B cell (primary cell): ENCODE data around the gene ZNF608. TPM values are rescaled to one million over a fixed set of nuclear protein-coding genes. Genes with fewer than 3 reads are reported as not detected.
A peak's percentile ranks its signal among the peaks of the same experiment; 100 is the strongest.

ENCODE experiments used
- ATAC-seq: fragments of 200-7000 bp; cut with Tn5 transposase; one replicate; pipeline ENCODE4 v1.10.0; 2021; ENCODE audit warnings: low read depth, mild to moderate bottlenecking, moderate number of reproducible peaks, moderate library complexity
- CTCF ChIA-PET: fragments of 350-600 bp; sonication (Branson Sonifier 250); formaldehyde crosslinking; loops from one replicate; lab custom pipeline; 2021; ENCODE audit warnings: antibody characterized with exemption, inconsistent platforms; lab: Charles Lee
- POLR2A ChIA-PET: fragments of 350-600 bp; sonication (Branson Sonifier 250); formaldehyde crosslinking; loops from one replicate; lab custom pipeline; 2021; ENCODE audit warnings: antibody characterized with exemption; lab: Charles Lee
- DNase-seq: peaks from one replicate; pipeline ENCODE4 v3.0.0; 2013
- H2AFZ ChIP-seq: 2 replicates; pipeline ENCODE4 v1.6.1; 2012; ENCODE audit warnings: mild to moderate bottlenecking, low read depth, low read length; ENCODE audit not compliant: insufficient read depth, poor library complexity, severe bottlenecking
- H3K27ac ChIP-seq, 2 donors: 1 replicate in 1 of 2; 2 replicates in 1 of 2; pipeline ENCODE4 v1.5.1; 2012 to 2013; ENCODE audit warnings: low read length in 2 of 2, mild to moderate bottlenecking in 2 of 2, moderate library complexity in 1 of 2
- H3K27me3 ChIP-seq, 4 experiments: fragments of 200-600 bp in 1 of 4; sonication (generic) in 1 of 4; replicated peaks in 1 of 4; 1 replicate in 2 of 4; 2 replicates in 2 of 4; pipeline versions ENCODE4 v1.6.1 to v1.7.0; 2013 to 2016; ENCODE audit warnings: low read length in 3 of 4, mild to moderate bottlenecking in 2 of 4, mixed read lengths in 1 of 4, moderate library complexity in 1 of 4; ENCODE audit not compliant: insufficient read depth in 4 of 4, control insufficient read depth in 3 of 4; ENCODE audit errors: control extremely low read depth in 1 of 4
- H3K36me3 ChIP-seq, 2 experiments: replicated peaks in 1 of 2; 1 replicate in 1 of 2; 2 replicates in 1 of 2; pipeline versions ENCODE4 v1.6.1 to v1.7.1; 2013; ENCODE audit warnings: low read length in 1 of 2; ENCODE audit not compliant: insufficient read depth in 2 of 2, control insufficient read depth in 1 of 2; ENCODE audit errors: control extremely low read depth in 1 of 2, extremely low read depth in 1 of 2
- H3K4me1 ChIP-seq, 2 donors: fragments of 200-600 bp in 1 of 2; sonication (generic) in 1 of 2; 1 replicate in 1 of 2; 2 replicates in 1 of 2; pipeline versions ENCODE4 v1.5.1 to v1.6.1; 2013 to 2017; ENCODE audit warnings: low read length in 2 of 2; ENCODE audit not compliant: control insufficient read depth in 2 of 2, insufficient read depth in 2 of 2
- H3K4me2 ChIP-seq: replicated peaks from 2 replicates; pipeline ENCODE3; 2012; ENCODE audit warnings: mild to moderate bottlenecking, low read depth, low read length; ENCODE audit not compliant: poor library complexity, severe bottlenecking
- H3K4me3 ChIP-seq, 5 experiments: fragments of 200-600 bp in 1 of 5; sonication (generic) in 1 of 5; 1 replicate in 3 of 5; 2 replicates in 2 of 5; pipeline versions ENCODE4 v1.5.1 to v1.7.0; 2011 to 2016; ENCODE audit warnings: low read length in 4 of 5, mild to moderate bottlenecking in 4 of 5, low read depth in 2 of 5, control low read depth in 1 of 5, moderate library complexity in 1 of 5; ENCODE audit not compliant: insufficient read depth in 1 of 5; ENCODE audit errors: control extremely low read depth in 1 of 5, extremely low read depth in 1 of 5
- H3K79me2 ChIP-seq: fragments of 200-600 bp; sonication (generic); one replicate; pipeline ENCODE4 v1.6.0; 2016; ENCODE audit warnings: low read length; ENCODE audit not compliant: control insufficient read depth, insufficient read depth
- H3K9ac ChIP-seq: fragments of 200-600 bp; sonication (generic); 2 replicates; pipeline ENCODE4 v1.6.1; 2017; ENCODE audit warnings: mild to moderate bottlenecking, low read length, moderate library complexity
- H3K9me3 ChIP-seq, 3 donors: one replicate each; pipeline versions ENCODE4 v1.6.1 to v1.7.1; 2013; ENCODE audit warnings: low read length in 2 of 3; ENCODE audit not compliant: control insufficient read depth in 2 of 3, insufficient read depth in 1 of 3; ENCODE audit errors: control extremely low read depth in 1 of 3
- H4K20me1 ChIP-seq: 2 replicates; pipeline ENCODE4 v1.6.0; 2012; ENCODE audit warnings: mild to moderate bottlenecking, low read length; ENCODE audit not compliant: insufficient read depth, control insufficient read depth, poor library complexity, severe bottlenecking
- H3K27ac Mint-ChIP-seq: one replicate; pipeline ENCODE4 v1.8.0; 2021; ENCODE audit warnings: mixed read lengths
- H3K27me3 Mint-ChIP-seq: one replicate; pipeline ENCODE4 v1.8.0; 2021; ENCODE audit warnings: mixed read lengths
- H3K4me1 Mint-ChIP-seq: one replicate; pipeline ENCODE4 v1.8.0; 2021; ENCODE audit warnings: mixed read lengths
- H3K4me3 Mint-ChIP-seq: one replicate; pipeline ENCODE4 v1.8.0; 2021; ENCODE audit warnings: mixed read lengths
- H3K9me3 Mint-ChIP-seq: one replicate; pipeline ENCODE4 v1.8.0; 2022; ENCODE audit warnings: mixed read lengths; ENCODE audit not compliant: insufficient read depth
- CTCF ChIP-seq: fragments of 200-600 bp; IDR thresholded peaks from one replicate; pipeline ENCODE4 v1.8.0; 2022; ENCODE audit warnings: antibody characterized with exemption, mild to moderate bottlenecking
- EZH2 ChIP-seq: IDR thresholded peaks from 2 replicates; pipeline ENCODE4 v1.6.1; 2012; ENCODE audit warnings: borderline replicate concordance, low read depth, mild to moderate bottlenecking, moderate library complexity, low read length; ENCODE audit not compliant: insufficient read depth, poor library complexity, severe bottlenecking
- WGBS: methylation state at CpG from one replicate; pipeline ENCODE4 v1.1.5; 2013; ENCODE audit warnings: missing lambda C conversion rate; ENCODE audit not compliant: insufficient coverage; 5-methylcytosine and 5-hydroxymethylcytosine counted together
- intact Hi-C: fragments of 100-400 bp; cut with micrococcal nuclease; formaldehyde crosslinking; loops from one replicate; pipeline ENCODE4 v1.10.0; 2022
- polyA plus RNA-seq: library from polyadenylated mRNA; depleted of rRNA; stranded (reverse); fragments of >200 nt; gene quantifications from 2 replicates; pipeline ENCODE4 v1.2.3, GENCODE V29; 2012
- total RNA-seq, 2 donors: library from RNA; stranded (reverse); fragments of 120-200 nt in 1 of 2; gene quantifications; 1 replicate in 1 of 2; 2 replicates in 1 of 2; pipeline versions ENCODE4 v1.2.3 to v1.2.4, GENCODE V29; 2013 to 2022

The ZNF608 gene
- total and polyA plus RNA-seq, 2 donors (not counting 1 experiment from before 2014, with no cell fraction given) = 8.5 to 17.4 TPM

DNA sequence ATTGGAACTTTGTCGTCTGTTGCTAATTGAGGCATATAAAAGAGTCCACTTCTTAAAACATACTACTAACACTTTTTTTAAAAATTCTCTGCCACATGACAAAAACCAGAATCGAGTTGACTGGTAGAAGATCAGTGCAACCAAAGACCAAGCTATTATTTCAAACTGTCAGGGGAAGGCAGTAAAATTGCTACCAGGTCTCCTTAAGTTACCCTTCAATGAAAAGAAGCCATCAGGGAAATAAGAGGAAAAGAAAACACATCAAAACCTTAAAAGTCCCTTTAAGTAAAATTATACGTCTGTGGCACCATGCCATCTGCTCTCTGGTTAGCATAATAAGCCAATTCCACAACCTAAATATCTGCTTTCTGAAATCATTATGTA, 9.6 kb downstream of the ZNF608 start:
- no peaks in the 10 kb centered on the region for H3K36me3 ChIP-seq
- H3K4me2 ChIP-seq = peak overlapping the region; percentile 69
- Mint-ChIP-seq H3K9me3 (no peaks in the 10 kb centered on the region), H3K27ac (peak overlapping the region; percentile 3), H3K4me3 (peak overlapping the region; percentile 49), H3K27me3 (peaks cover 4% of the 10 kb centered on the region), H3K4me1 (peaks cover 67% of the 10 kb centered on the region)
- CTCF ChIA-PET = interaction anchor here (0.9 to 2.6 kb wide), 2 partner anchors 11 to 14 kb away, joined by 4 to 12 read pairs; no protein-coding TSS in a partner anchor
- H3K9me3 ChIP-seq = peaks cover 0 to 2% (median 0%) of the 10 kb centered on the region in 3 donors
- no peak overlapping the region for H2AFZ ChIP-seq
- no peak overlapping the region for H3K4me3 ChIP-seq
- H4K20me1 ChIP-seq = no peaks in the 10 kb centered on the region
- H3K4me1 ChIP-seq = peaks cover 72 to 75% of the 10 kb centered on the region in 2 donors
- H3K9ac ChIP-seq = no peak overlapping the region
- intact Hi-C loops = no loop called here
- DNase-seq = no peak
- no peak overlapping the region for H3K27ac ChIP-seq
- no peak for ATAC-seq
- no CpG with 5 or more reads among the region's 3 CpGs for WGBS
- POLR2A ChIA-PET = no interaction called here
- peaks cover 0 to 8% (median 0%) of the 10 kb centered on the region in 4 experiments for H3K27me3 ChIP-seq
- TF ChIP-seq CTCF (no peak), EZH2 (no peak)
- H3K79me2 ChIP-seq = peaks cover 99% of the 10 kb centered on the region

DNA sequence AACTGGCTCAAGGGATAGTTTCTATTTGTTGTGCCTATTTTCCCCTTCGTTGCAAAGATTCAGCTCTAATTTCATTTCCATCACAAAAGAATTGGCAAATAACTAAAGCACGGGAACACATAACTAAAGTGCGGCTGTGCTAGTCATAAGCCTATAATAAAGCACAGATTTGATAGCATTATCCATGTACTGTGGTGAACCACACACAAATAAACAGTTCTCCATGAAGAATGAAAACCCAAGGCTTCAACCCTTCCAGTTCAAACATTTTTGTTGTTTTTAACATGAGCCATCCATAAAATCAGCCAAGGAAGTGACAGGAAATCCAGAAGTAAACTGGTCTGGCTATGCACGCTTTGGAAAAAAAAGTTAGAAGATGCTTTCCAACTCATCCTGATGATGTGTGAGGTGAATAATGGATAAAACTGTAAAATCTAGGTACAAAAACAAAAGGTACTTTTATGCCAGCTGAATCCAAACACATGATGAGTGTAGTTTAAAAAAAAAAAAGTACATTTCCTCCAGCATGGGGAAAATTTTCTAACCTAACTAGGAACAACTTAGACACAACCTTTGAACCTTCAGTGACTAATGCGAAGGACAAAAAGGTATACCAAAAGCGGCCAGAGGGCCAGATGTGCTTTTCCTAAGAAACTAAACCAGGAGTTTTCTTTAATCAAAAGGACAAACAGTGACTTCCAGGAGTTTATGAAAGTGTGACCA, 10.2 kb downstream of the ZNF608 start:
- POLR2A ChIA-PET = interaction anchor here (0.6 kb wide), 1 partner anchor 28 kb away, joined by 10 read pairs; no protein-coding TSS in a partner anchor
- peak overlapping the region in 1 of 5 experiments; percentile 44 for H3K4me3 ChIP-seq
- Mint-ChIP-seq H3K4me1 (peaks cover 68% of the 10 kb centered on the region), H3K9me3 (no peaks in the 10 kb centered on the region), H3K27ac (no peak overlapping the region), H3K4me3 (peak overlapping the region; percentile 83), H3K27me3 (peaks cover 4% of the 10 kb centered on the region)
- H3K79me2 ChIP-seq = peaks cover 99% of the 10 kb centered on the region
- ATAC-seq = no peak
- H3K4me2 ChIP-seq = peak overlapping the region; percentile 69
- peaks cover 67 to 70% of the 10 kb centered on the region in 2 donors for H3K4me1 ChIP-seq
- H3K9me3 ChIP-seq = no peaks in the 10 kb centered on the region
- H2AFZ ChIP-seq = no peak overlapping the region
- CTCF ChIA-PET = interaction anchor here (0.9 to 1.3 kb wide), 3 partner anchors 11 to 14 kb away, joined by 4 read pairs; no protein-coding TSS in a partner anchor
- no peak for DNase-seq
- no peaks in the 10 kb centered on the region for H3K36me3 ChIP-seq
- H3K27ac ChIP-seq = no peak overlapping the region
- peaks cover 0 to 3% (median 0%) of the 10 kb centered on the region in 4 experiments for H3K27me3 ChIP-seq
- H4K20me1 ChIP-seq = no peaks in the 10 kb centered on the region
- WGBS = 100% methylated on average over 4 of the region's 6 CpGs
- intact Hi-C loops = no loop called here
- no peak overlapping the region for H3K9ac ChIP-seq
- TF ChIP-seq EZH2 = no peak
- no peak for TF ChIP-seq CTCF
